H1 (cell line): ENCODE measurements around the gene MCEE. TPM values are rescaled to one million over a fixed set of nuclear protein-coding genes. Genes with fewer than 3 reads are reported as not detected.
A peak's percentile ranks its signal among the peaks of the same experiment; 100 is the strongest.

Experiments used
- CBX8 ChIP-seq: fragments of 300-800, 300-1000 bp; sonication (generic); IDR thresholded peaks from 2 replicates; pipeline ENCODE4 v1.7.1; 2016; ENCODE audit warnings: low read depth, low read length, borderline replicate concordance
- CEBPB ChIP-seq: IDR thresholded peaks from 2 replicates; pipeline ENCODE4 v1.6.1; 2012; ENCODE audit warnings: low read depth, low read length
- NRF1 ChIP-seq: IDR thresholded peaks from 2 replicates; pipeline ENCODE4 v1.6.1; 2011; ENCODE audit warnings: mild to moderate bottlenecking, low read depth, low read length, improper control_type of control experiment
- POLR2A ChIP-seq, 2 experiments: IDR thresholded peaks; 1 replicate in 1 of 2; 2 replicates in 1 of 2; pipeline ENCODE4 v1.6.1; 2011; ENCODE audit warnings: low read depth in 2 of 2, low read length in 2 of 2, mild to moderate bottlenecking in 2 of 2; ENCODE audit errors: control extremely low read depth in 1 of 2
- SAP30 ChIP-seq: fragments of 300-600 bp; sonication (generic); IDR thresholded peaks from 2 replicates; pipeline ENCODE4 v1.7.1; 2012; ENCODE audit warnings: low read length, moderate library complexity, mild to moderate bottlenecking, inconsistent platforms; ENCODE audit not compliant: insufficient read depth, insufficient replicate concordance
- SP4 ChIP-seq: IDR thresholded peaks from 2 replicates; pipeline ENCODE4 v1.6.1; 2012; ENCODE audit warnings: low read length, inconsistent platforms
- SRF ChIP-seq: IDR thresholded peaks from 2 replicates; pipeline ENCODE4 v1.6.1; 2011; ENCODE audit warnings: mild to moderate bottlenecking, low read depth, low read length, moderate library complexity
- TAF1 ChIP-seq: IDR thresholded peaks from 2 replicates; pipeline ENCODE4 v1.6.1; 2011; ENCODE audit warnings: mild to moderate bottlenecking, low read depth, low read length
- TCF12 ChIP-seq: IDR thresholded peaks from 2 replicates; pipeline ENCODE4 v1.6.1; 2011; ENCODE audit warnings: low read depth, mild to moderate bottlenecking, low read length
- YY1 ChIP-seq: IDR thresholded peaks from 2 replicates; pipeline ENCODE4 v1.6.1; 2011; ENCODE audit warnings: low read depth, mild to moderate bottlenecking, low read length
- polyA plus RNA-seq, 7 experiments: library from polyadenylated mRNA; depleted of rRNA in 3 of 7; stranded (reverse) in 5 of 7; unstranded in 2 of 7; fragments of >200 nt in 5 of 7; fragments of 200-250 nt in 2 of 7; gene quantifications; 1 replicate in 5 of 7; 2 replicates in 1 of 7; 4 replicates in 1 of 7; pipeline versions ENCODE4 v1.2.1 to v1.2.3, GENCODE V29; 2011 to 2013; ENCODE audit warnings: missing spikeins in 2 of 7, mixed read lengths in 2 of 7
- total RNA-seq: library from RNA; stranded (reverse); fragmentation: NEBNext Ultra II Directional; extraction: Animal tissue kit (Norgen Biotek cat#: 25700); gene quantifications from 2 replicates; pipeline ENCODE4 v1.2.1, GENCODE V29; 2021
- TF ChIP-seq, protein P1 (sequence below): fragments of 300-600 bp; sonication (generic); IDR thresholded peaks from 2 replicates; pipeline ENCODE4 v1.7.1; 2012; ENCODE audit warnings: low read length, moderate library complexity, mild to moderate bottlenecking, inconsistent platforms; ENCODE audit not compliant: insufficient replicate concordance

The MCEE gene
- total and polyA plus RNA-seq, 2 of the 8 experiments (the other 6 are each of a cell fraction or from before 2014, with no cell fraction given) = 7.3 to 14.1 TPM

DNA sequence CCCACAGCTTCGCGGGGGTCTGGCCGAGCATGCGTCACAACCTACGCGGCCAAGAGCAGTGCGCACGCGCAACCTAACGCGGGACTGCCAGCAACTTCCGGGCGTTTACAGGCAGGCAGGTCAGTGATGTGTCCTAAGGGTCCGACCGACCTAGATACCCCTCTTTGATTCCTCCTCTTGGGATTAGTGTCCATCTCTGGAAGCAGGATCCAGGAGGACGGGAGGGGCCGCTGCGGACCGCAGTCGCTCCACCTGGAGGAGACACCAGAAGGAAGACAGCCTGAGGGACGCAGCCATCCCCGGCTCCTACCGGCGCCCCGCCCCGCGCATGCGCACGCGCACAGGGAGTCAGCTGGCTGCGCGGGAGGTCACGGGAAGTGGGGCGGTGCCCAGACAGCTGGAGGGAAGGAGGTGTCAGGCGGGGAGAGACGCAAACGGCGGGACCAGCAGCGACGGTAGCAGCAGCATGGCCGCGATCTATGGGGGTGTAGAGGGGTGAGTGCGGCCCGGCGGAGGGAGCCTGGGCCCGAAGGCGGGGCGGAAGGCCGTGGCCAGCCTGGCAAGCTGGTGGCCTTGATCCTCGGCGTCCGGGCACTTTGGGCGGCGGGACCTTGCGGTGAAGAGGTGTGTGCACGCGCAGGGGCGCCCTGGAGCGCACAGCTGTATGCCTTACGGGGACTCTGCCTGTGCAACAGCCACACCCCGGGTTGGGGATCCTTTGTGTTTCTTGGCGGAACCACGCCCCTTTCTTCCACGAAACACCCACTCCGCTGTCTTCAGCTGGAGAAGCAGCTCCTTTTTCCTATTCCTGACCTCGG, 61.6 kb downstream of the MCEE start, which contains the start of gene NAGK (continued):
- TF ChIP-seq, protein P1, sequence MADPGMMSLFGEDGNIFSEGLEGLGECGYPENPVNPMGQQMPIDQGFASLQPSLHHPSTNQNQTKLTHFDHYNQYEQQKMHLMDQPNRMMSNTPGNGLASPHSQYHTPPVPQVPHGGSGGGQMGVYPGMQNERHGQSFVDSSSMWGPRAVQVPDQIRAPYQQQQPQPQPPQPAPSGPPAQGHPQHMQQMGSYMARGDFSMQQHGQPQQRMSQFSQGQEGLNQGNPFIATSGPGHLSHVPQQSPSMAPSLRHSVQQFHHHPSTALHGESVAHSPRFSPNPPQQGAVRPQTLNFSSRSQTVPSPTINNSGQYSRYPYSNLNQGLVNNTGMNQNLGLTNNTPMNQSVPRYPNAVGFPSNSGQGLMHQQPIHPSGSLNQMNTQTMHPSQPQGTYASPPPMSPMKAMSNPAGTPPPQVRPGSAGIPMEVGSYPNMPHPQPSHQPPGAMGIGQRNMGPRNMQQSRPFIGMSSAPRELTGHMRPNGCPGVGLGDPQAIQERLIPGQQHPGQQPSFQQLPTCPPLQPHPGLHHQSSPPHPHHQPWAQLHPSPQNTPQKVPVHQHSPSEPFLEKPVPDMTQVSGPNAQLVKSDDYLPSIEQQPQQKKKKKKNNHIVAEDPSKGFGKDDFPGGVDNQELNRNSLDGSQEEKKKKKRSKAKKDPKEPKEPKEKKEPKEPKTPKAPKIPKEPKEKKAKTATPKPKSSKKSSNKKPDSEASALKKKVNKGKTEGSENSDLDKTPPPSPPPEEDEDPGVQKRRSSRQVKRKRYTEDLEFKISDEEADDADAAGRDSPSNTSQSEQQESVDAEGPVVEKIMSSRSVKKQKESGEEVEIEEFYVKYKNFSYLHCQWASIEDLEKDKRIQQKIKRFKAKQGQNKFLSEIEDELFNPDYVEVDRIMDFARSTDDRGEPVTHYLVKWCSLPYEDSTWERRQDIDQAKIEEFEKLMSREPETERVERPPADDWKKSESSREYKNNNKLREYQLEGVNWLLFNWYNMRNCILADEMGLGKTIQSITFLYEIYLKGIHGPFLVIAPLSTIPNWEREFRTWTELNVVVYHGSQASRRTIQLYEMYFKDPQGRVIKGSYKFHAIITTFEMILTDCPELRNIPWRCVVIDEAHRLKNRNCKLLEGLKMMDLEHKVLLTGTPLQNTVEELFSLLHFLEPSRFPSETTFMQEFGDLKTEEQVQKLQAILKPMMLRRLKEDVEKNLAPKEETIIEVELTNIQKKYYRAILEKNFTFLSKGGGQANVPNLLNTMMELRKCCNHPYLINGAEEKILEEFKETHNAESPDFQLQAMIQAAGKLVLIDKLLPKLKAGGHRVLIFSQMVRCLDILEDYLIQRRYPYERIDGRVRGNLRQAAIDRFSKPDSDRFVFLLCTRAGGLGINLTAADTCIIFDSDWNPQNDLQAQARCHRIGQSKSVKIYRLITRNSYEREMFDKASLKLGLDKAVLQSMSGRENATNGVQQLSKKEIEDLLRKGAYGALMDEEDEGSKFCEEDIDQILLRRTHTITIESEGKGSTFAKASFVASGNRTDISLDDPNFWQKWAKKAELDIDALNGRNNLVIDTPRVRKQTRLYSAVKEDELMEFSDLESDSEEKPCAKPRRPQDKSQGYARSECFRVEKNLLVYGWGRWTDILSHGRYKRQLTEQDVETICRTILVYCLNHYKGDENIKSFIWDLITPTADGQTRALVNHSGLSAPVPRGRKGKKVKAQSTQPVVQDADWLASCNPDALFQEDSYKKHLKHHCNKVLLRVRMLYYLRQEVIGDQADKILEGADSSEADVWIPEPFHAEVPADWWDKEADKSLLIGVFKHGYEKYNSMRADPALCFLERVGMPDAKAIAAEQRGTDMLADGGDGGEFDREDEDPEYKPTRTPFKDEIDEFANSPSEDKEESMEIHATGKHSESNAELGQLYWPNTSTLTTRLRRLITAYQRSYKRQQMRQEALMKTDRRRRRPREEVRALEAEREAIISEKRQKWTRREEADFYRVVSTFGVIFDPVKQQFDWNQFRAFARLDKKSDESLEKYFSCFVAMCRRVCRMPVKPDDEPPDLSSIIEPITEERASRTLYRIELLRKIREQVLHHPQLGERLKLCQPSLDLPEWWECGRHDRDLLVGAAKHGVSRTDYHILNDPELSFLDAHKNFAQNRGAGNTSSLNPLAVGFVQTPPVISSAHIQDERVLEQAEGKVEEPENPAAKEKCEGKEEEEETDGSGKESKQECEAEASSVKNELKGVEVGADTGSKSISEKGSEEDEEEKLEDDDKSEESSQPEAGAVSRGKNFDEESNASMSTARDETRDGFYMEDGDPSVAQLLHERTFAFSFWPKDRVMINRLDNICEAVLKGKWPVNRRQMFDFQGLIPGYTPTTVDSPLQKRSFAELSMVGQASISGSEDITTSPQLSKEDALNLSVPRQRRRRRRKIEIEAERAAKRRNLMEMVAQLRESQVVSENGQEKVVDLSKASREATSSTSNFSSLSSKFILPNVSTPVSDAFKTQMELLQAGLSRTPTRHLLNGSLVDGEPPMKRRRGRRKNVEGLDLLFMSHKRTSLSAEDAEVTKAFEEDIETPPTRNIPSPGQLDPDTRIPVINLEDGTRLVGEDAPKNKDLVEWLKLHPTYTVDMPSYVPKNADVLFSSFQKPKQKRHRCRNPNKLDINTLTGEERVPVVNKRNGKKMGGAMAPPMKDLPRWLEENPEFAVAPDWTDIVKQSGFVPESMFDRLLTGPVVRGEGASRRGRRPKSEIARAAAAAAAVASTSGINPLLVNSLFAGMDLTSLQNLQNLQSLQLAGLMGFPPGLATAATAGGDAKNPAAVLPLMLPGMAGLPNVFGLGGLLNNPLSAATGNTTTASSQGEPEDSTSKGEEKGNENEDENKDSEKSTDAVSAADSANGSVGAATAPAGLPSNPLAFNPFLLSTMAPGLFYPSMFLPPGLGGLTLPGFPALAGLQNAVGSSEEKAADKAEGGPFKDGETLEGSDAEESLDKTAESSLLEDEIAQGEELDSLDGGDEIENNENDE = no peak
- TF ChIP-seq TAF1 = peak; percentile 82
- no peak for TF ChIP-seq CBX8
- TF ChIP-seq YY1 = peak; percentile 70; the same call in 1 of the 2 replicates
- TF ChIP-seq POLR2A (IDR thresholded peaks at IDR 0.05; ENCODE audit: control extremely low read depth in 1 of 2, low read depth in 2 of 2, low read length in 2 of 2) = peak; percentile 85 to 98
- no peak for TF ChIP-seq TCF12
- TF ChIP-seq SAP30 = peak; percentile 95
- TF ChIP-seq SRF = no peak
- TF ChIP-seq SP4 = 0 out of 2 replicates have a peak, but pooled peaks have one; percentile 82
- peak; percentile 80 for TF ChIP-seq NRF1
- TF ChIP-seq CEBPB = no peak
